Spleen (tissue), 11 donors: Measurements from ENCODE around the gene STX8. TPM values are rescaled to one million over a fixed set of nuclear protein-coding genes. Genes with fewer than 3 reads are reported as not detected.
A peak's percentile ranks its signal among the peaks of the same experiment; 100 is the strongest.

Source experiments
- DNase-seq: peaks from one replicate; pipeline ENCODE4 v3.0.0-alpha.2; 2020
- H3K27ac ChIP-seq, 8 donors: fragments of 200-600 bp; sonication (generic) in 7 of 8; 1 replicate in 4 of 8; 2 replicates in 4 of 8; pipeline versions ENCODE4 v1.5.0 to v1.8.0; 2016 to 2021; ENCODE audit warnings: inconsistent platforms in 4 of 8, mild to moderate bottlenecking in 4 of 8, moderate library complexity in 1 of 8
- H3K27me3 ChIP-seq, 7 donors: fragments of 200-600 bp; sonication (generic) in 6 of 7; replicated peaks in 1 of 7; 1 replicate in 4 of 7; 2 replicates in 3 of 7; pipeline versions ENCODE4 v1.5.0 to v1.8.0; 2016 to 2021; ENCODE audit warnings: inconsistent platforms in 3 of 7, mild to moderate bottlenecking in 1 of 7
- H3K36me3 ChIP-seq, 6 donors: fragments of 200-600 bp; sonication (generic) in 5 of 6; 1 replicate in 4 of 6; 2 replicates in 2 of 6; pipeline versions ENCODE4 v1.5.0 to v1.8.0; 2016 to 2021; ENCODE audit warnings: inconsistent platforms in 2 of 6
- H3K4me1 ChIP-seq, 6 donors: fragments of 200-600 bp; sonication (generic) in 5 of 6; 1 replicate in 3 of 6; 2 replicates in 3 of 6; pipeline versions ENCODE4 v1.5.0 to v1.8.0; 2016 to 2021; ENCODE audit warnings: inconsistent platforms in 3 of 6
- H3K4me3 ChIP-seq, 8 donors: fragments of 200-600 bp; sonication (generic) in 7 of 8; 1 replicate in 4 of 8; 2 replicates in 4 of 8; pipeline versions ENCODE4 v1.5.0 to v1.8.0; 2016 to 2021; ENCODE audit warnings: inconsistent platforms in 4 of 8, mild to moderate bottlenecking in 4 of 8, moderate library complexity in 2 of 8
- H3K9me3 ChIP-seq, 8 donors: fragments of 200-600 bp; sonication (generic) in 7 of 8; 1 replicate in 4 of 8; 2 replicates in 4 of 8; pipeline versions ENCODE4 v1.5.0 to v1.8.0; 2016 to 2021; ENCODE audit warnings: inconsistent platforms in 4 of 8
- POLR2A ChIP-seq, 3 donors: fragments of 450-650 bp; IDR thresholded peaks; one replicate each; pipeline ENCODE4 v1.5.1; 2017; ENCODE audit warnings: antibody characterized with exemption in 3 of 3, mild to moderate bottlenecking in 1 of 3
- POLR2AphosphoS5 ChIP-seq, 3 donors: sonication (generic); formaldehyde crosslinking; IDR thresholded peaks; one replicate each; pipeline ENCODE4 v1.5.1; 2017; ENCODE audit warnings: antibody characterized with exemption in 3 of 3
- WGBS, 5 donors: extraction: QIAGEN DNeasy Blood & Tissue Kit in 3 of 5; methylation state at CpG; one replicate each; pipeline versions ENCODE4 v1.1.5 to v1.1.7; 2013 to 2018; 5-methylcytosine and 5-hydroxymethylcytosine counted together
- intact Hi-C: fragments of 100-400 bp; cut with DNase I; formaldehyde crosslinking; loops from one replicate; pipeline ENCODE4 v1.15.0; 2023; ENCODE audit warnings: low total_unique reads
- polyA plus RNA-seq, 3 donors: library from polyadenylated mRNA; stranded (reverse); fragments of 200-250 nt; gene quantifications; one replicate each; pipeline ENCODE4 v1.2.1, GENCODE V29; 2013
- total RNA-seq, 7 donors: library from RNA; depleted of rRNA in 3 of 7; stranded (reverse); fragments of >200 nt in 3 of 7; fragmentation: NEBNext Ultra II Directional in 4 of 7; extraction: Animal tissue kit (Norgen Biotek cat#: 25700) in 4 of 7; gene quantifications; one replicate each; pipeline versions ENCODE4 v1.1.0 to v1.2.1, GENCODE V29; 2016 to 2021
- TF ChIP-seq, protein P1 (sequence below), 11 experiments: fragments of 200-600 bp in 7 of 11; fragments of 450-650 bp in 4 of 11; sonication (generic) in 4 of 11; IDR thresholded peaks in 8 of 11; conservative IDR thresholded peaks in 3 of 11; 1 replicate in 7 of 11; 2 replicates in 4 of 11; pipeline versions ENCODE4 v1.4.0 to v1.8.0; 2016 to 2021; ENCODE audit warnings: antibody characterized with exemption in 11 of 11, inconsistent platforms in 4 of 11, mild to moderate bottlenecking in 1 of 11
- donor health status: healthy with polysubstance abuse.
- donor health status: DM: no; HTN: no; CAD: no; lungs with moderate emphysema.
- donor health status: DM: no; HTN: no; CAD: no.
- donor health status: Bipolar disorder and iron deficiency.
- donor health status: healthy.
- donor health status: DM: no; HTN: no; CAD: no.
- donor health status: DM: yes; HTN: yes; CAD: no.

The STX8 gene
- total and polyA plus RNA-seq, 10 donors = 37.3 to 59.8 (median 48.9) TPM

DNA sequence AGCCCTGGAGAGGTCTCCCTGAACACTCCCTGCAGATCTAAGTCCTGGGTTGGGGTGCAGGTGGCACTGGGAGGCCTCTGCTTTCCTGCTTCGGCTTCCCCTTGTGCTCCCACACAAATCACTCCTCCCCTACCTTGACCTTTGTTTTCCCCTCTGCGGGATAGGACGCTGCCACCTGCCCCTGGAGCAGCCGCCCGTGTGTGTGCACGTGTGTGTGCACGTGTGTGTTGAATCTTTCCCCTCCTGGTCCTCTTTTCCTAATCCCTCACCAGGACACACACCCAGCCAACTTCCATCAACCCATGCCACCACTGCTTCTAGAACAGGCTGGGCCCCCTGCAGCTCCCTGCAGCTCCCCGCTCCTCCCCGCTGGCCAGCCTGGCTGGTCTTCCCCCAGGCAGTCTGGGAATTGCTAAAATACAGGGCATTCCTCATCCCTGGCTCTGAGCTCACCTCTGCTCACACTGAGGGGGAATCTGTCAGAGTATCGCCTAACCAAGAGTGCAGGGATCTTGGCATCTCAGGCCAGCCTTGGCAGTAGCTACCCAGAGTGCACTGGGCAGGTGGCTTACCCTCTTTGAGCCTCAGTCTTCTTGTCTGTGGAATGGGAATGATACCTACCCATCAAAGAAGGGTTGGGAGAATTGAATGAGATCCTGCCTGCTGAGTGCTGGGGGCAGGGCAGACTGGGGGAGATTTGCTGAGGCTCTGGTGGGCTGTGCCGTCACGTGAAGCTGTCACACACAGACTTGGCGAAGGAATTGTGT is 355.8 kb downstream of the STX8 start:
- H3K4me1 ChIP-seq = no peaks in the 10 kb centered on the region
- WGBS, 5 donors = 87 to 93% (median 90%) methylated on average over 11 to 13 of the region's 13 CpGs
- no peaks in the 10 kb centered on the region for H3K36me3 ChIP-seq
- TF ChIP-seq, protein P1, sequence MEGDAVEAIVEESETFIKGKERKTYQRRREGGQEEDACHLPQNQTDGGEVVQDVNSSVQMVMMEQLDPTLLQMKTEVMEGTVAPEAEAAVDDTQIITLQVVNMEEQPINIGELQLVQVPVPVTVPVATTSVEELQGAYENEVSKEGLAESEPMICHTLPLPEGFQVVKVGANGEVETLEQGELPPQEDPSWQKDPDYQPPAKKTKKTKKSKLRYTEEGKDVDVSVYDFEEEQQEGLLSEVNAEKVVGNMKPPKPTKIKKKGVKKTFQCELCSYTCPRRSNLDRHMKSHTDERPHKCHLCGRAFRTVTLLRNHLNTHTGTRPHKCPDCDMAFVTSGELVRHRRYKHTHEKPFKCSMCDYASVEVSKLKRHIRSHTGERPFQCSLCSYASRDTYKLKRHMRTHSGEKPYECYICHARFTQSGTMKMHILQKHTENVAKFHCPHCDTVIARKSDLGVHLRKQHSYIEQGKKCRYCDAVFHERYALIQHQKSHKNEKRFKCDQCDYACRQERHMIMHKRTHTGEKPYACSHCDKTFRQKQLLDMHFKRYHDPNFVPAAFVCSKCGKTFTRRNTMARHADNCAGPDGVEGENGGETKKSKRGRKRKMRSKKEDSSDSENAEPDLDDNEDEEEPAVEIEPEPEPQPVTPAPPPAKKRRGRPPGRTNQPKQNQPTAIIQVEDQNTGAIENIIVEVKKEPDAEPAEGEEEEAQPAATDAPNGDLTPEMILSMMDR (IDR thresholded peaks at IDR 0.05 in 8 of 11, conservative IDR thresholded peaks at IDR 0.05 in 3 of 11) = no peak
- TF ChIP-seq POLR2A (IDR thresholded peaks at IDR 0.05) (no peak), POLR2AphosphoS5 (IDR thresholded peaks at IDR 0.05) (no peak)
- intact Hi-C loops = no loop called here
- peaks cover 0 to 4% (median 0%) of the 10 kb centered on the region in 7 donors for H3K27me3 ChIP-seq
- no peak overlapping the region for H3K4me3 ChIP-seq
- H3K9me3 ChIP-seq = peaks cover 0 to 24% (median 18%) of the 10 kb centered on the region in 8 donors
- peak; percentile 52 for DNase-seq
- no peak overlapping the region for H3K27ac ChIP-seq

DNA sequence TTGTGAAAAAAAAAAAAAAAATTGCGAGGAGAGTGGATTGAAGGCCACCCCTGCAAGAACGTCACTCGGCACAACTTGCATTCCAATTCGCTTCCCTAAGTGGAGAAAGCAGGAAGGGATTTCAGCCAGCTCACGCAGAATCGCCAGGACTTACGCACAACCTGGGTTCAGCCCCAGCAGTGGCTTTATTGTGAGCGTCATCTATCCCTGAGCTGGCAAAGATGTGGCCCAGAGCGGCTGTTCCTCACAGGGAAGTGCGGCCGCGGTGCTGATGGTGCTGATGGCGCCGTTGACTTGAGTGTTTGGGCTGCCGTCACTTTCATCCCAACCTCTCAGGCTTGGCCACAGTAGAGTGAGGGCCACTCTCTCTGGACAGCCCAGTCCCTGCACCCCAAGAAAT is 356.7 kb downstream of the STX8 start:
- H3K9me3 ChIP-seq = peaks cover 0 to 30% (median 21%) of the 10 kb centered on the region in 8 donors
- H3K27ac ChIP-seq = no peak overlapping the region
- TF ChIP-seq POLR2A (IDR thresholded peaks at IDR 0.05) (no peak), POLR2AphosphoS5 (IDR thresholded peaks at IDR 0.05) (no peak)
- TF ChIP-seq, protein P1 (IDR thresholded peaks at IDR 0.05 in 8 of 11, conservative IDR thresholded peaks at IDR 0.05 in 3 of 11) = no peak
- H3K4me3 ChIP-seq = no peak overlapping the region
- no peaks in the 10 kb centered on the region for H3K4me1 ChIP-seq
- H3K27me3 ChIP-seq = peaks cover 0 to 4% (median 0%) of the 10 kb centered on the region in 7 donors
- 94 to 97% (median 94%) methylated on average over 15 of the region's 15 CpGs for WGBS, 5 donors
- intact Hi-C loops = no loop called here
- H3K36me3 ChIP-seq = no peaks in the 10 kb centered on the region
- peak; percentile 45 for DNase-seq

DNA sequence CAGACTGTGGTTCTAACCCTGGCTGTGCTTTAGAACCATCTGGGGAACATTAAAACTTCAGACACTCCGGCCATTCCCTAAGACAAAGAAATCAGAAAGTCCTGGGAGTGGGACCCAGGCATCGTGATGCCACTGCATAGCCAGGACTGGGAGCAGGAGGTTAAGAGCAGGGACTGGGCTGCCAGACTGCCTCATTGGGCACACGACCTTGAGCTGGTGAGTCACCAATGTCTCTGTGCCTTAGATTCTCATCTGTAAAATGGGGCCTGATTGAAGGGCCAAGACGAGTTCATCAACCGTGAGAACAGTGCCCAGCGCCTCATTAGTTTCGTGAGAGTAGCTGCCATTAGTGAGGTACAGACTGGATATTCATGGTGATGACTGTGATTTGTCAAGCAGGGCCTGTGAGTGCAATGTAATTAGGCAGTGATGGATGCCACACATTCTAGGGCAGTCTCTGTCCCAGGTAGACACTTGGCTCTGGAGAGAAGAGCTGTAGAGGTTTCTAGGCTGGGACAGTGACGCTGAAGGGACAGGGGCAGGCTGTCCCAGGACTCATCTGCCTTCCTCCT is 357.5 kb downstream of the STX8 start:
- H3K4me1 ChIP-seq = no peaks in the 10 kb centered on the region
- H3K4me3 ChIP-seq = no peak overlapping the region
- peaks cover 0 to 4% (median 0%) of the 10 kb centered on the region in 7 donors for H3K27me3 ChIP-seq
- 68 to 87% (median 83%) methylated on average over 8 of the region's 8 CpGs for WGBS, 5 donors
- DNase-seq = peak; percentile 34
- intact Hi-C loops = no loop called here
- TF ChIP-seq POLR2A (IDR thresholded peaks at IDR 0.05) = no peak
- TF ChIP-seq, protein P1 (IDR thresholded peaks at IDR 0.05 in 8 of 11, conservative IDR thresholded peaks at IDR 0.05 in 3 of 11) = no peak
- TF ChIP-seq POLR2AphosphoS5 (IDR thresholded peaks at IDR 0.05) = no peak
- H3K27ac ChIP-seq = no peak overlapping the region
- H3K9me3 ChIP-seq = peaks cover 0 to 30% (median 21%) of the 10 kb centered on the region in 8 donors
- H3K36me3 ChIP-seq = no peaks in the 10 kb centered on the region
